H9 (cell line): ENCODE data around the gene LRRFIP1. TPM values are rescaled to one million over a fixed set of nuclear protein-coding genes. Genes with fewer than 3 reads are reported as not detected.

Experiments
- DNase-seq: peaks from one replicate; pipeline ENCODE4 v3.0.0-alpha.2; 2017
- H2AFZ ChIP-seq: one replicate; pipeline ENCODE4 v1.6.1; 2013; ENCODE audit warnings: mild to moderate bottlenecking, low read length, control low read depth, moderate library complexity
- H2AK5ac ChIP-seq: 2 replicates; pipeline ENCODE4 v1.6.1; 2013; ENCODE audit warnings: low read length, control low read depth, mixed read lengths; ENCODE audit not compliant: insufficient read length
- H2BK120ac ChIP-seq: one replicate; pipeline ENCODE4 v1.6.1; 2013; ENCODE audit warnings: low read depth, mild to moderate bottlenecking, low read length, control low read depth, inconsistent platforms; ENCODE audit not compliant: poor library complexity, severe bottlenecking
- H2BK12ac ChIP-seq: 2 replicates; pipeline ENCODE4 v1.6.1; 2013; ENCODE audit warnings: low read length, control low read depth, mixed read lengths, low read depth; ENCODE audit not compliant: insufficient read length
- H2BK15ac ChIP-seq: 2 replicates; pipeline ENCODE4 v1.6.1; 2013; ENCODE audit warnings: low read depth, low read length, control low read depth
- H2BK20ac ChIP-seq: one replicate; pipeline ENCODE4 v1.6.1; 2013; ENCODE audit warnings: low read depth, mild to moderate bottlenecking, low read length, control low read depth, inconsistent platforms; ENCODE audit not compliant: poor library complexity, severe bottlenecking
- H2BK5ac ChIP-seq: 2 replicates; pipeline ENCODE4 v1.6.1; 2013; ENCODE audit warnings: low read length, control low read depth, mixed read lengths; ENCODE audit not compliant: insufficient read length
- H3K14ac ChIP-seq: 2 replicates; pipeline ENCODE4 v1.6.1; 2013; ENCODE audit warnings: low read length, control low read depth; ENCODE audit not compliant: insufficient read depth
- H3K18ac ChIP-seq: 2 replicates; pipeline ENCODE4 v1.6.1; 2013; ENCODE audit warnings: low read depth, mild to moderate bottlenecking, mixed read lengths, low read length, control low read depth; ENCODE audit not compliant: insufficient read length
- H3K23ac ChIP-seq: 2 replicates; pipeline ENCODE4 v1.6.1; 2013; ENCODE audit warnings: low read length, control low read depth, mixed read lengths, low read depth; ENCODE audit not compliant: insufficient read length
- H3K23me2 ChIP-seq: 2 replicates; pipeline ENCODE4 v1.6.1; 2013; ENCODE audit warnings: low read depth, mild to moderate bottlenecking, mixed read lengths, low read length, control low read depth; ENCODE audit not compliant: insufficient read length, poor library complexity, severe bottlenecking
- H3K27ac ChIP-seq: 2 replicates; pipeline ENCODE4 v1.5.1; 2013; ENCODE audit warnings: low read length, control low read depth, mixed read lengths, low read depth; ENCODE audit not compliant: insufficient read length
- H3K27me3 ChIP-seq: 2 replicates; pipeline ENCODE4 v1.6.1; 2013; ENCODE audit warnings: low read length, control low read depth, inconsistent platforms; ENCODE audit not compliant: insufficient read depth
- H3K4ac ChIP-seq: 2 replicates; pipeline ENCODE4 v1.6.1; 2013; ENCODE audit warnings: low read depth, mild to moderate bottlenecking, control low read depth, inconsistent platforms, low read length, moderate library complexity
- H3K4me1 ChIP-seq: 2 replicates; pipeline ENCODE4 v1.6.1; 2013; ENCODE audit warnings: low read length, control low read depth, inconsistent platforms; ENCODE audit not compliant: insufficient read depth
- H3K4me2 ChIP-seq: 2 replicates; pipeline ENCODE4 v1.6.1; 2013; ENCODE audit warnings: low read length, control low read depth, mixed read lengths; ENCODE audit not compliant: insufficient read length, insufficient read depth
- H3K56ac ChIP-seq: 2 replicates; pipeline ENCODE4 v1.6.1; 2013; ENCODE audit warnings: low read depth, mild to moderate bottlenecking, mixed read lengths, low read length, control low read depth; ENCODE audit not compliant: insufficient read length
- H3K79me1 ChIP-seq: 2 replicates; pipeline ENCODE4 v1.6.1; 2013; ENCODE audit warnings: low read depth, mild to moderate bottlenecking, moderate library complexity, low read length, control low read depth, inconsistent platforms; ENCODE audit not compliant: insufficient read depth, poor library complexity, severe bottlenecking
- H3K79me2 ChIP-seq: 2 replicates; pipeline ENCODE4 v1.6.1; 2013; ENCODE audit warnings: low read length, control low read depth, inconsistent platforms; ENCODE audit not compliant: insufficient read depth
- H3K9ac ChIP-seq: 2 replicates; pipeline ENCODE4 v1.6.1; 2013; ENCODE audit warnings: low read length, control low read depth, mixed read lengths; ENCODE audit not compliant: insufficient read length; ENCODE audit errors: extremely low read depth
- H3K9me3 ChIP-seq: one replicate; pipeline ENCODE4 v1.6.1; 2013; ENCODE audit warnings: low read depth, low read length, inconsistent platforms; ENCODE audit not compliant: control insufficient read depth
- H3T11ph ChIP-seq: one replicate; pipeline ENCODE4 v1.6.1; 2013; ENCODE audit warnings: mild to moderate bottlenecking, low read length, control low read depth, inconsistent platforms
- H4K20me1 ChIP-seq: one replicate; pipeline ENCODE4 v1.6.1; 2013; ENCODE audit not compliant: control insufficient read depth, insufficient read length, insufficient read depth
- H4K5ac ChIP-seq: 2 replicates; pipeline ENCODE4 v1.6.1; 2013; ENCODE audit warnings: low read depth, mild to moderate bottlenecking, mixed read lengths, low read length, control low read depth; ENCODE audit not compliant: insufficient read length
- H4K8ac ChIP-seq: replicated peaks from 2 replicates; pipeline ENCODE4 v1.6.1; 2013; ENCODE audit warnings: low read length, control low read depth, mixed read lengths, low read depth; ENCODE audit not compliant: insufficient read length
- H4K91ac ChIP-seq: 2 replicates; pipeline ENCODE4 v1.6.1; 2013; ENCODE audit warnings: low read depth, mild to moderate bottlenecking, moderate library complexity, mixed read lengths, low read length, control low read depth; ENCODE audit not compliant: insufficient read length
- H3K27ac Mint-ChIP-seq, 3 experiments: 2 replicates in 2 of 3; 3 replicates in 1 of 3; pipeline ENCODE4 v1.8.0; 2020 to 2021; ENCODE audit warnings: mixed read lengths in 3 of 3, mild to moderate bottlenecking in 1 of 3, moderate library complexity in 1 of 3
- H3K27me3 Mint-ChIP-seq: 2 replicates; pipeline ENCODE4 v1.8.0; 2021; ENCODE audit warnings: low read depth, mild to moderate bottlenecking, moderate library complexity, mixed read lengths
- H3K36me3 Mint-ChIP-seq, 3 experiments: 2 replicates in 2 of 3; 3 replicates in 1 of 3; pipeline ENCODE4 v1.8.0; 2020 to 2021; ENCODE audit warnings: low read depth in 3 of 3, mixed read lengths in 3 of 3; ENCODE audit not compliant: insufficient read depth in 1 of 3
- H3K4me1 Mint-ChIP-seq, 2 experiments: 2 replicates each; pipeline ENCODE4 v1.8.0; 2020; ENCODE audit warnings: mixed read lengths in 2 of 2
- H3K4me3 Mint-ChIP-seq, 2 experiments: 2 replicates in 1 of 2; 3 replicates in 1 of 2; pipeline ENCODE4 v1.8.0; 2020 to 2021; ENCODE audit warnings: mild to moderate bottlenecking in 2 of 2, mixed read lengths in 2 of 2, moderate library complexity in 1 of 2
- H3K9me3 Mint-ChIP-seq, 2 experiments: 2 replicates in 1 of 2; 3 replicates in 1 of 2; pipeline ENCODE4 v1.8.0; 2020; ENCODE audit warnings: mild to moderate bottlenecking in 2 of 2, mixed read lengths in 2 of 2, moderate library complexity in 1 of 2
- CTCF ChIP-seq: fragments of 200-600 bp; sonication (generic); conservative IDR thresholded peaks from 3 replicates; pipeline ENCODE4 v1.8.0; 2021; ENCODE audit warnings: antibody characterized with exemption, mild to moderate bottlenecking
- WGBS: extraction: QIAGEN DNeasy Blood & Tissue Kit; methylation state at CpG from one replicate; pipeline ENCODE4 v1.1.7; 2013; ENCODE audit warnings: missing lambda C conversion rate, low lambda C conversion rate, mixed read lengths; ENCODE audit not compliant: insufficient read length; ENCODE audit errors: extremely low coverage; 5-methylcytosine and 5-hydroxymethylcytosine counted together
- total RNA-seq: library from RNA; stranded (reverse); gene quantifications from 2 replicates; pipeline ENCODE4 v1.2.1, GENCODE V29; 2021

The LRRFIP1 gene
- total RNA-seq, 1 experiment from 2014 or later = 38.5 TPM

DNA sequence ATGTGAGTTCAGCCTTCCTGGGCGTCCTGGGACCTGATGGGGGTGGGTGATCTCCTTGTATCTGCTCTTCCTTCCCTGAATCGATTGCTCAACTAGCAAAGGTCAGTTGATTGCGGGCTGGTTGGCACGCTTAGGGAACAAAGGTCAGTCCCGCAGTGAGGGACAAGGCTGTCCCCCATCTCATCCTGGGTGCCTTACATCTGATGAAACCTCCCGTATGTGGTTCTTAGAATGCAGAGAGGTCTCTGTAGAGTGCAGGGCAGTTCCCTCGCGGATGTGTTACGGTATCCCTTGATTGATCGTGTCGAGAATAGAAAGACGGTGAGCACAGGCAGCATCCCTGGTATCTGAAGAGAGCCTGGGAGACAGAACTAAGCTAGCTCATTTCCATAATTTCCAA, 114.8 kb downstream of the LRRFIP1 start:
- Histone ChIP-seq H3K4ac (no peak overlapping the region), H2BK5ac (no peak overlapping the region), H3K23ac (no peak overlapping the region), H2AK5ac (no peak overlapping the region), H3K79me2 (no peaks in the 10 kb centered on the region; the same call in 1 of the 2 replicates), H2BK15ac (no peak overlapping the region), H3K14ac (no peak overlapping the region), H4K20me1 (no peaks in the 10 kb centered on the region), H2BK120ac (no peak overlapping the region), H3K27me3 (no peaks in the 10 kb centered on the region), H3K4me1 (peaks cover 7% of the 10 kb centered on the region; the same call in 1 of the 2 replicates), H3K56ac (no peak overlapping the region), H3K18ac (no peak overlapping the region), H2BK20ac (no peak overlapping the region), H3K27ac (no peak overlapping the region), H4K5ac (no peak overlapping the region), H3K79me1 (no peaks in the 10 kb centered on the region), H3K23me2 (no peaks in the 10 kb centered on the region), H2AFZ (no peak overlapping the region), H3T11ph (no peak overlapping the region), H4K8ac (no peak overlapping the region), H4K91ac (no peak overlapping the region), H3K9me3 (no peaks in the 10 kb centered on the region), H2BK12ac (no peak overlapping the region), H3K4me2 (no peak overlapping the region), H3K9ac (no peak overlapping the region)
- H3K27me3 Mint-ChIP-seq = no peaks in the 10 kb centered on the region
- TF ChIP-seq CTCF = no peak
- WGBS = no CpG with 5 or more reads among the region's 12 CpGs
- no peak for DNase-seq
- H3K9me3 Mint-ChIP-seq = no peaks in the 10 kb centered on the region
- H3K36me3 Mint-ChIP-seq = no peaks in the 10 kb centered on the region; a peak in 2 of 7 replicates
- no peak overlapping the region; a peak in 1 of 7 replicates for H3K27ac Mint-ChIP-seq
- H3K4me1 Mint-ChIP-seq = peaks cover 27 to 30% of the 10 kb centered on the region in 2 experiments
- no peak overlapping the region for H3K4me3 Mint-ChIP-seq
